ENCODE measurements around the gene ZNF780B.

- TF ChIP-seq POLR2A (IDR thresholded peaks at IDR 0.05) (no peak), CTCF (IDR thresholded peaks at IDR 0.05 in 4 of 5, conservative IDR thresholded peaks at IDR 0.05 in 1 of 5) (no peak)
These were observed 22.3 kb upstream of the ZNF780B start for GRCh38 chr19:40078377-40078776.
